ENCODE data around the gene MITD1. TPM values are rescaled to one million over a fixed set of nuclear protein-coding genes. Genes with fewer than 3 reads are reported as not detected.

Gene MITD1
- total and polyA plus RNA-seq, 2 of the 13 experiments (the other 11 are each of a cell fraction or from before 2014, with no cell fraction given), result 17.8 to 43.7 TPM

GRCh38 chr2:99140860-99141109 is 40.1 kb downstream of the MITD1 start (continued):
- TF ChIP-seq ZBTB10 (CRISPR knock-in tag; IDR thresholded peaks at IDR 0.05; ENCODE audit: borderline replicate concordance) (no peak), ZNF329 (CRISPR knock-in tag; IDR thresholded peaks at IDR 0.05; ENCODE audit: low read depth) (0 out of 2 replicates have a peak, but pooled peaks have one; percentile 75), ZNF318 (CRISPR knock-in tag; IDR thresholded peaks at IDR 0.05) (peak; percentile 91), ZNF576 (CRISPR knock-in tag; IDR thresholded peaks at IDR 0.05) (no peak), TFE3 (CRISPR knock-in tag; IDR thresholded peaks at IDR 0.05) (no peak), HNF4G (IDR thresholded peaks at IDR 0.05; ENCODE audit: borderline replicate concordance, low read depth, low read length) (no peak), HNF4G (CRISPR knock-in tag; IDR thresholded peaks at IDR 0.05; ENCODE audit: borderline replicate concordance, low read depth) (no peak), ELK4 (CRISPR knock-in tag; IDR thresholded peaks at IDR 0.05; ENCODE audit: borderline replicate concordance) (0 out of 2 replicates have a peak, but pooled peaks have one; percentile 78), ZNF660 (CRISPR knock-in tag; IDR thresholded peaks at IDR 0.05; ENCODE audit: borderline replicate concordance, low read depth) (no peak), ZBTB8A (CRISPR knock-in tag; IDR thresholded peaks at IDR 0.05; ENCODE audit: borderline replicate concordance, low read depth) (no peak; the same call in 1 of the 2 replicates), ZNF572 (CRISPR knock-in tag; IDR thresholded peaks at IDR 0.05) (no peak), PLRG1 (conservative IDR thresholded peaks at IDR 0.05) (no peak), ZNF75D (CRISPR knock-in tag; IDR thresholded peaks at IDR 0.05; ENCODE audit: borderline replicate concordance) (no peak), PRPF4 (IDR thresholded peaks at IDR 0.05; ENCODE audit: low read depth, low read length, poor library complexity, severe bottlenecking) (no peak), ZNF792 (CRISPR knock-in tag; IDR thresholded peaks at IDR 0.05) (peak; percentile 62; the same call in 1 of the 2 replicates), ZNF160 (CRISPR knock-in tag; IDR thresholded peaks at IDR 0.05) (peak; percentile 59; the same call in 1 of the 2 replicates), FOXK2 (IDR thresholded peaks at IDR 0.05) (no peak)

All from HepG2 (cell line).